DMS153 treated with DMSO at 0.1 percent for 48 hours (cell line): ENCODE data around the gene SEMA3E.
"Not testable (repeated sequence)": the region's sequence is repeated elsewhere in the genome, so short reads cannot be mapped to it uniquely, and the experiment has no call there.

Source experiments
- DNase-seq: peaks from one replicate; lab custom pipeline; 2025; ENCODE audit not compliant: unreplicated experiment; lab: John Stamatoyannopoulos, UW

Gene SEMA3E

DNA sequence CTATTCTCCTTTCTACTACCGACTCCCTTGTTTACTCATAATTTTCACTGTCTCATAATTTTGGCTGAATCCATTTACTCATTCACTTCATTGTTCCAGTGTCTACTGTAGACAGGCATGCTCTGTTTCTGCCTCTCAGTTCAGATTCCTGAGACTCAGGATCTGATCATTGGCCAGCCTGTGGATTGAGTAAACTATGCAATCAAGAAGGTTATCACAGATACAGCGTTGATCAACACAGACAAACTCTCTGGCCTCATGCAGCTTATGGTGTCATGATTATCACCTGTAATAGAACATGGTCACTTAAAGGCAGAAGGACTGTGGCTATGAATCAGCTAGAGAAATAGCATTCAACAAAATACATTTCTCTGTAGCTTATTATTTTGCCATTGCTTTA is 86.0 kb downstream of the SEMA3E start:
- no peak for DNase-seq

GRCh38 chr7:83562289-83562688 is 86.7 kb downstream of the SEMA3E start:
- DNase-seq = no peak

DNA sequence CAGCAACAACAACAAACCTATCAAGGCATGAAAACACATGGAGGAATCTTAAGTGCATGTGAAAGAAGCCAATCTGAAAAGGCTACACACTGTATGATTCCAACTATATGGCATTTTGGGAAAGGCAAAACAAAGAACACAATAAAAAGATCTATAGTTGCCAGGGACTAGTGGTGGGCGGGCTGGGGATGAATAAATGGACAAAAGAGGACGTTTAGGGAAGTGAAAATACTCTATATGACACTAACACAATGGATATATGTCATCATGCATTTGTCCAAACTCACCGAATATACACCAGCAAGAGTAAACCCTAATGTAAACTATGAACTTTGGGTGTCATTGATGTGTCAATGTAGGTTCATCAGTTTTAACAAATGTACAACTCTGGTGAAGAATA is 89.1 kb downstream of the SEMA3E start:
- no peak for DNase-seq

DNA sequence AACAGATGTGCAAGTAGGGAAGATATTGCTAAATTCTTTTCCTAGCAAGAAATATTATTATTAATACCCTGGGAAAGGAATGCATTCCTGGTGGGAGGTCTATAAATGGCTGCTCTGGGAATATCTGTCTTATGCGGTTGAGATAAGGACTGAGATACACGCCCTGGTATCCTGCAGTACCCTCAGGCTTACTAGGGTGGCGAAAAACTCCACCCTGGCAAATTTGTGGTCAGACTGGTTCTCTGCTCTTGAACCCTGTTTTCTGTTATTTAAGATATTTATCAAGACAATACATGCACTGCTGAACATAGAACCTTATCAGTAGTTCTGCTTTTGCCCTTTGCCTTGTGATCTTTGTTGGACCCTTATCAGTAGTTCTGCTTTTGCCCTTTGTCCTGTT is 96.4 kb downstream of the SEMA3E start:
- DNase-seq = not testable (repeated sequence)

GRCh38 chr7:83550100-83550499 is 98.8 kb downstream of the SEMA3E start:
- DNase-seq = no peak

GRCh38 chr7:83548250-83548649 is 100.7 kb downstream of the SEMA3E start:
- no peak for DNase-seq

GRCh38 chr7:83547526-83547925 is 101.4 kb downstream of the SEMA3E start:
- peak; percentile 94 for DNase-seq

GRCh38 chr7:83546586-83546985 is 102.4 kb downstream of the SEMA3E start:
- no peak for DNase-seq

GRCh38 chr7:83541187-83541960 is 107.6 kb downstream of the SEMA3E start:
- DNase-seq = no peak

DNA sequence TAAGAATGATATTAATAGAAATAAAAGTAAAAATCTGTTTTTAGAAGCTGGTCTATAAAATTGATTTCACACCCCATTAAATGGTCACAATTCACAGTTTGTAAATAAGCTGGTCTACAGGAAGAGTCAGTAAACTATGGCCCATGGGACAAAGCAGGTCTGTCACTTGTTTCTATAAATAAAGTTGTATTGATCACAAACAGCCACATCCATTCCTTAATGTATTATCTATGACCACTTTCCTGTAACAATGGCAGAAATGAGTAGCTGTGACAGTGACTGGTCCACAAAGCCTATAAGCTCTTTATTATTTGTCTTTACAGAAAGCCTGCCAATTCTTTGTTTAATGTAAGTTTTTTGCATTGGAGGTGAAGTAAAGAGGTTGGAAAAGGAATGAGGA is 114.5 kb downstream of the SEMA3E start:
- no peak for DNase-seq

DNA sequence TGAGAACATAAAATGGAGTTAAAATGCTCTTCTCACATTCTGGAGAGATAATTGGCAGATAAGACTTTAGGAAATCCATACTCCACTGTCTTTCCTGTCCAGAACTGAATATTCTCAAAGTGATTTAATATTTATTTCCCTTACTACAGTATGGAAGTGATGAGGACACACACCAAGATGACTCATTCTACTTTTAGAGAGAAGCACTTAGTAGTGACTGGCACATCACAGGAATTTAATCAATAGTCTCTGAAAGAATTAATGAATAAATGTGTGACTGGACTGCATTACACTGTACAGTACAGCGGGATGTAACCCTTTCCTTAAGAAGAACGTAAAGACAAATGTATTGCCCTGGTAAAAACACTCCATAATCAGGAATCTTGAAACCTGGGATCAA is 116.7 kb downstream of the SEMA3E start:
- DNase-seq = no peak

GRCh38 chr7:83531766-83532165 is 117.2 kb downstream of the SEMA3E start:
- no peak for DNase-seq

DNA sequence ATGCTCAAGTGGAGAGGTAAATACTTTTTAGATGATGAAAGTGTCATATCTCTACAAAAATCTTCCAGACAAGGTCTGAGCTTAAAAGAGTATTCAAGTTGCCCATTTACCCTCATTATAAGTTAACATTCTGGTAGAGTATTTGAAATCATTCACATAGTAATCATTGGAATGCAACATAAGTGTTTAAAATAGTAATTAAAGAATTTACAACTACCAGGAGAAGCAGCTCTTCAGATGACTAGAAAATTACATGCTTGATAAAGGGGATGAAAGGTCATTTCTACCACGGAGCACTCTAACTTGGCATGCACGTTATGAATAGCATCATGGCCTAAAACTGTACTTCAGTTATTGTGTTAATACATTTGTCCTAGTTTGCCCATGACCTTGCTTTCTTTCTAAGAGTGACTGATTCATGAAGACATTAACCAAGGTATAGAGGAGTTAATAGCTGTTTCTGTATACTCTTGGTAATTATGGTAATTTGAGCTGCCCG is 120.0 kb downstream of the SEMA3E start:
- DNase-seq = no peak

GRCh38 chr7:83524277-83525075 is 124.5 kb downstream of the SEMA3E start:
- no peak for DNase-seq

GRCh38 chr7:83520726-83521125 is 128.2 kb downstream of the SEMA3E start:
- DNase-seq = no peak

GRCh38 chr7:83519240-83519639 is 129.7 kb downstream of the SEMA3E start:
- DNase-seq = no peak

DNA sequence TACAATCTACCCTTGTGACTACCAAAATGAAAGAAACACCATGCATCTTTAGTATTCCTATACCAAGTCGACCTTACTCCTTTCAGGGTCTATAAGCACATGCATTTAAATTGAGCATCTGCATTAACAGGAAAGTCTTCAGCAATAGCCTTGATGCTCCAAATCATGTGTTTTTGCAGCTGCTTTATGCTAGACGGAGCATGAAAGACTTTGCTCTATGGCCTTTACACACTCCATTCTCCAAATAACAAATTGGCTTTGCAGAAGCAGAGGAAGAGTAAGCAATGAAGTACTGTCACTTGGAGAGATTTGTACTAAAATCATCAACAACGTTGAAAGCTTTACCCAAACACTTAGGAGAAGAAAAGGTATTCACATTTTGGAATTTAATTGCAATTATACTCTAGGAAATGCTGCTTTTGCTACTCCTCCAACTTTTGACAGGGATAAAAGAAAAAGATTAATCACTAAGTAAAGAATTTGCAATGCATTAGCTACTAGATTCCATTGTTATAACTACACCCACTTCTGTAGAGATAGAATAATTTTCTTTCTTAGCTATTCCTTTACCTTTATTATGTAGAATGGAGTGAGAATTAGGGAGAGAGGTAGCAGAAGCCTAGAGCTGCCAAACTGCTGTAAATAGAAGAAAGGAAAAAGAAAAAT is 131.8 kb downstream of the SEMA3E start:
- DNase-seq = no peak

- no peak for DNase-seq
These were observed 134.0 kb downstream of the SEMA3E start for GRCh38 chr7:83514977-83515376.

GRCh38 chr7:83509255-83510021 is 139.5 kb downstream of the SEMA3E start:
- no peak for DNase-seq

- no peak for DNase-seq
These were observed 144.6 kb downstream of the SEMA3E start for GRCh38 chr7:83504330-83504729.

GRCh38 chr7:83502636-83503035 is 146.3 kb downstream of the SEMA3E start:
- DNase-seq = no peak
